ENCODE data around the gene RNU1-3.
"Not testable (repeated sequence)": the region's sequence is repeated elsewhere in the genome, so short reads cannot be mapped to it uniquely, and the experiment has no call there.

DNA sequence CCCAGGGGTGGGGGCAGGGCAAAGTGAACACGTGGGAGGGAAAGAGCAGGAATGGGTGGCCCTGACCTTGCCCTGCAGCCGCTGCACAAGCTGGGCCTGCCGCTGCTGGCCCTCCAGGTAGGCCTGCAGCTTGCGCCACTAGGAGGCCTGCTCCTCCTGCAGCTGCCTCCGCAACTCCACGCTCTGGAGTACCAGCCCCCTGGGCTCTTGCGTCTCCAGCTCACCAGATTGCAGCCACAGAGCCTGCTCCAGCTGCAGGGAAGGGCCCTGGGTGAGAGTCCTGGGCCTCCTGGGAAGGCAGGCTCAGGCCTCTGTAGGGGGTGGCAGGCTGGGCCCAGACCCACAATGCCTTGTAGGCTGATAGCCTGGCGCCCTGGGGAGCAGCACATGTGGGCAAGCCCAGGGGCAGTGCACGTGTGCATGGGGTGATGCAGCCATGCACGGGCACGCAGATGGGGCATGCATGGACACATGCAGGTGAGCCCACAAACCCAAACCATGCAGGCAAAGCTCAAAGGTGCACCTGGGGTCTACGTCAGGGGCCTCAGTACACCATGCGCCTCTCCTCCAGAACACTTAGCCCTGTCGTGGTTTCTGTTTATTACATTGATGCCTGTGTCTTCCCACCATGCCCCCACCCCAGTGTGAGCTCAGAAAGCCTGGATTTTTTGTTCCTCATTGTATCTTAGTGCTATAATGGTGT, 9.6 kb downstream of the RNU1-3 start:
- TF ChIP-seq, protein P1, sequence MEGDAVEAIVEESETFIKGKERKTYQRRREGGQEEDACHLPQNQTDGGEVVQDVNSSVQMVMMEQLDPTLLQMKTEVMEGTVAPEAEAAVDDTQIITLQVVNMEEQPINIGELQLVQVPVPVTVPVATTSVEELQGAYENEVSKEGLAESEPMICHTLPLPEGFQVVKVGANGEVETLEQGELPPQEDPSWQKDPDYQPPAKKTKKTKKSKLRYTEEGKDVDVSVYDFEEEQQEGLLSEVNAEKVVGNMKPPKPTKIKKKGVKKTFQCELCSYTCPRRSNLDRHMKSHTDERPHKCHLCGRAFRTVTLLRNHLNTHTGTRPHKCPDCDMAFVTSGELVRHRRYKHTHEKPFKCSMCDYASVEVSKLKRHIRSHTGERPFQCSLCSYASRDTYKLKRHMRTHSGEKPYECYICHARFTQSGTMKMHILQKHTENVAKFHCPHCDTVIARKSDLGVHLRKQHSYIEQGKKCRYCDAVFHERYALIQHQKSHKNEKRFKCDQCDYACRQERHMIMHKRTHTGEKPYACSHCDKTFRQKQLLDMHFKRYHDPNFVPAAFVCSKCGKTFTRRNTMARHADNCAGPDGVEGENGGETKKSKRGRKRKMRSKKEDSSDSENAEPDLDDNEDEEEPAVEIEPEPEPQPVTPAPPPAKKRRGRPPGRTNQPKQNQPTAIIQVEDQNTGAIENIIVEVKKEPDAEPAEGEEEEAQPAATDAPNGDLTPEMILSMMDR (IDR thresholded peaks at IDR 0.05 in 2 of 3, conservative IDR thresholded peaks at IDR 0.05 in 1 of 3; ENCODE audit: borderline replicate concordance in 1 of 3, insufficient read depth in 1 of 3, low read depth in 2 of 3, low read length in 2 of 3), result not testable (repeated sequence)
- TF ChIP-seq MAX (IDR thresholded peaks at IDR 0.05); ZNF274 (IDR thresholded peaks at IDR 0.05; ENCODE audit: low read depth, low read length); TCF7L2 (IDR thresholded peaks at IDR 0.05; ENCODE audit: borderline replicate concordance, extremely low read depth, insufficient read depth, insufficient read length); SIN3A (IDR thresholded peaks at IDR 0.05; ENCODE audit: low read depth); ATF3 (IDR thresholded peaks at IDR 0.05); ZBTB33 (IDR thresholded peaks at IDR 0.05; ENCODE audit: extremely low read depth, insufficient replicate concordance, low read length); POLR2A (IDR thresholded peaks at IDR 0.05; ENCODE audit: borderline replicate concordance, extremely low read depth, insufficient read depth, insufficient read length); POLR2AphosphoS5 (IDR thresholded peaks at IDR 0.05; ENCODE audit: low read depth, low read length); EZH2 (IDR thresholded peaks at IDR 0.05); EZH2phosphoT487 (IDR thresholded peaks at IDR 0.05; ENCODE audit: borderline replicate concordance): not testable (repeated sequence)
- TF ChIP-seq, protein P2, sequence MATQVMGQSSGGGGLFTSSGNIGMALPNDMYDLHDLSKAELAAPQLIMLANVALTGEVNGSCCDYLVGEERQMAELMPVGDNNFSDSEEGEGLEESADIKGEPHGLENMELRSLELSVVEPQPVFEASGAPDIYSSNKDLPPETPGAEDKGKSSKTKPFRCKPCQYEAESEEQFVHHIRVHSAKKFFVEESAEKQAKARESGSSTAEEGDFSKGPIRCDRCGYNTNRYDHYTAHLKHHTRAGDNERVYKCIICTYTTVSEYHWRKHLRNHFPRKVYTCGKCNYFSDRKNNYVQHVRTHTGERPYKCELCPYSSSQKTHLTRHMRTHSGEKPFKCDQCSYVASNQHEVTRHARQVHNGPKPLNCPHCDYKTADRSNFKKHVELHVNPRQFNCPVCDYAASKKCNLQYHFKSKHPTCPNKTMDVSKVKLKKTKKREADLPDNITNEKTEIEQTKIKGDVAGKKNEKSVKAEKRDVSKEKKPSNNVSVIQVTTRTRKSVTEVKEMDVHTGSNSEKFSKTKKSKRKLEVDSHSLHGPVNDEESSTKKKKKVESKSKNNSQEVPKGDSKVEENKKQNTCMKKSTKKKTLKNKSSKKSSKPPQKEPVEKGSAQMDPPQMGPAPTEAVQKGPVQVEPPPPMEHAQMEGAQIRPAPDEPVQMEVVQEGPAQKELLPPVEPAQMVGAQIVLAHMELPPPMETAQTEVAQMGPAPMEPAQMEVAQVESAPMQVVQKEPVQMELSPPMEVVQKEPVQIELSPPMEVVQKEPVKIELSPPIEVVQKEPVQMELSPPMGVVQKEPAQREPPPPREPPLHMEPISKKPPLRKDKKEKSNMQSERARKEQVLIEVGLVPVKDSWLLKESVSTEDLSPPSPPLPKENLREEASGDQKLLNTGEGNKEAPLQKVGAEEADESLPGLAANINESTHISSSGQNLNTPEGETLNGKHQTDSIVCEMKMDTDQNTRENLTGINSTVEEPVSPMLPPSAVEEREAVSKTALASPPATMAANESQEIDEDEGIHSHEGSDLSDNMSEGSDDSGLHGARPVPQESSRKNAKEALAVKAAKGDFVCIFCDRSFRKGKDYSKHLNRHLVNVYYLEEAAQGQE (IDR thresholded peaks at IDR 0.05; ENCODE audit: low read depth), result not testable (repeated sequence)

Data from HCT116 (cell line).